CD8-positive, alpha-beta memory T cell (primary cell): ENCODE data around the gene STK33. TPM values are rescaled to one million over a fixed set of nuclear protein-coding genes. Genes with fewer than 3 reads are reported as not detected.

Experiments
- CTCF ChIA-PET: fragments of 350-600 bp; sonication (Branson Sonifier 250); formaldehyde crosslinking; loops from one replicate; lab custom pipeline; 2021; ENCODE audit warnings: antibody characterized with exemption; lab: Charles Lee
- POLR2A ChIA-PET: fragments of 350-600 bp; sonication (Branson Sonifier 250); formaldehyde crosslinking; loops from one replicate; lab custom pipeline; 2021; ENCODE audit warnings: antibody characterized with exemption; lab: Charles Lee
- DNase-seq, 5 donors: peaks; one replicate each; pipeline versions ENCODE4 v3.0.0 to v3.0.0-alpha.2; 2020 to 2022; ENCODE audit warnings: mixed read lengths in 1 of 5
- H3K27ac ChIP-seq: one replicate; pipeline ENCODE4 v1.7.0; 2013; ENCODE audit warnings: low read depth, mild to moderate bottlenecking, low read length, moderate library complexity
- H3K27me3 ChIP-seq: 2 replicates; pipeline ENCODE4 v1.7.0; 2013; ENCODE audit warnings: low read length, mild to moderate bottlenecking; ENCODE audit not compliant: insufficient read depth, poor library complexity, severe bottlenecking
- H3K36me3 ChIP-seq: 2 replicates; pipeline ENCODE4 v1.7.0; 2013; ENCODE audit warnings: mild to moderate bottlenecking, low read length, moderate library complexity; ENCODE audit not compliant: insufficient read depth
- H3K4me1 ChIP-seq: 2 replicates; pipeline ENCODE4 v1.7.0; 2013; ENCODE audit warnings: mild to moderate bottlenecking, low read length, moderate library complexity; ENCODE audit not compliant: insufficient read depth
- H3K4me3 ChIP-seq: 2 replicates; pipeline ENCODE4 v1.7.0; 2013; ENCODE audit warnings: mild to moderate bottlenecking, low read length
- H3K9me3 ChIP-seq: 2 replicates; pipeline ENCODE4 v1.7.0; 2013; ENCODE audit warnings: mild to moderate bottlenecking, low read length
- H3K27ac Mint-ChIP-seq, 8 donors: one replicate each; pipeline ENCODE4 v1.8.0; 2020 to 2021; ENCODE audit warnings: mixed read lengths in 8 of 8, mild to moderate bottlenecking in 6 of 8, inconsistent platforms in 3 of 8, moderate library complexity in 3 of 8
- H3K27me3 Mint-ChIP-seq, 2 donors: one replicate each; pipeline ENCODE4 v1.8.0; 2020 to 2021; ENCODE audit warnings: mixed read lengths in 2 of 2, mild to moderate bottlenecking in 1 of 2, moderate library complexity in 1 of 2
- H3K36me3 Mint-ChIP-seq, 3 donors: one replicate each; pipeline ENCODE4 v1.8.0; 2020 to 2021; ENCODE audit warnings: mixed read lengths in 3 of 3, inconsistent platforms in 1 of 3, mild to moderate bottlenecking in 1 of 3
- H3K4me1 Mint-ChIP-seq, 3 donors: one replicate each; pipeline ENCODE4 v1.8.0; 2020 to 2021; ENCODE audit warnings: mixed read lengths in 3 of 3, inconsistent platforms in 1 of 3, mild to moderate bottlenecking in 1 of 3
- H3K4me3 Mint-ChIP-seq, 7 donors: one replicate each; pipeline ENCODE4 v1.8.0; 2020 to 2021; ENCODE audit warnings: mixed read lengths in 7 of 7, mild to moderate bottlenecking in 6 of 7, moderate library complexity in 4 of 7, inconsistent platforms in 2 of 7
- H3K9me3 Mint-ChIP-seq, 5 donors: one replicate each; pipeline ENCODE4 v1.8.0; 2020 to 2022; ENCODE audit warnings: mixed read lengths in 5 of 5, mild to moderate bottlenecking in 3 of 5, moderate library complexity in 2 of 5, inconsistent platforms in 1 of 5
- polyA plus RNA-seq: library from polyadenylated mRNA; unstranded; fragments of 300-500 nt; fragmentation: Illumina TruSeq; gene quantifications from one replicate; pipeline ENCODE4 v1.2.3, GENCODE V29; 2021
- total RNA-seq, 2 experiments: library from RNA; stranded (reverse); gene quantifications; one replicate each; pipeline ENCODE4 v1.2.3, GENCODE V29; 2021

STK33 gene
- total and polyA plus RNA-seq, 3 experiments from 2014 or later: 1.5 to 3.4 (median 2.5) TPM

DNA sequence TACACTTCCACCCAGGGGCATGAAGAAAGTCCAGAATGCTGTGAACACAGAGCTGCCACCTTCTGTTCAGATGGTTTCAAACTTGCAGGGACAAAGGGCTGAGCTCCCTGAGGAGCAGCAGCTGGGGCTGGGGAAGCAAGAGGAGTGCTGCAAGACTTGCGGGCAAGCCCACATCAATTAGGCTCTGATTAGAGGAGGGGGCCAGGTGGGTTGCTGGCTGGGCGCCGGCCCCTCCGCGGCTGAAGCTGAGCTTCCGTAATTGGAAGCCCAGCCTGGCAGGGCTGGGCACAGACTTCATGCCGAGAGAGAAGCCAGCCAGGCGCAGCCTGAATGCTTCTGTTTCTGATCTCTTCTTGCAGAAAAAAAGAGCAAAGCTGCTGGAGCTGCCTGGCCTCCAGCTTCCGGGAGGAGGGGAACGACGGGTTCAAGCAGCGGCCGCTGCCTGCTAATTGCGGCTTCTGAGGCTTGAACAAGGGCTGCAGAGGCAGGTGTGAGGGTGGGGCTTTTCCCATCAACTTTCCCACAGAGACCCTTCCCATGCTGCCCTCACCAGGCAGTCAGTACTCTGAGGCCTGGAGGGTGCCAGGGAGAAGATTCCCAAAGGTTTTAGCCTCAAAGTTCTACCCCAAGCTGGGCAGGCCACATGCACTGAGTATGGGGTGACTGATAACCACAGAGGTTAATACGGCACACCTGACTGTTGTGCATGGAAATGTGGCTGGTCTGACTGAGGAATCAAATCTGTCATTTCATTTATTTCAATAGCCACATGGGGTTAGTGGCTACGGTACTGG is 239.2 kb downstream of the STK33 start:
- H3K27ac ChIP-seq: no peak overlapping the region
- ChIA-PET POLR2A (no interaction called here), CTCF (no interaction called here)
- Mint-ChIP-seq H3K4me1 (peaks cover 0 to 14% (median 2%) of the 10 kb centered on the region in 3 donors), H3K4me3 (peak overlapping the region in 3 of 7 donors; percentile 8 to 23 (median 11)), H3K27me3 (peaks cover 3 to 34% of the 10 kb centered on the region in 2 donors), H3K27ac (peak overlapping the region in 1 of 8 donors; percentile 85), H3K36me3 (no peaks in the 10 kb centered on the region), H3K9me3 (no peaks in the 10 kb centered on the region)
- H3K9me3 ChIP-seq: no peaks in the 10 kb centered on the region
- no peaks in the 10 kb centered on the region for H3K27me3 ChIP-seq
- no peaks in the 10 kb centered on the region for H3K4me1 ChIP-seq
- H3K4me3 ChIP-seq: no peak overlapping the region
- H3K36me3 ChIP-seq: no peaks in the 10 kb centered on the region
- DNase-seq: no peak

DNA sequence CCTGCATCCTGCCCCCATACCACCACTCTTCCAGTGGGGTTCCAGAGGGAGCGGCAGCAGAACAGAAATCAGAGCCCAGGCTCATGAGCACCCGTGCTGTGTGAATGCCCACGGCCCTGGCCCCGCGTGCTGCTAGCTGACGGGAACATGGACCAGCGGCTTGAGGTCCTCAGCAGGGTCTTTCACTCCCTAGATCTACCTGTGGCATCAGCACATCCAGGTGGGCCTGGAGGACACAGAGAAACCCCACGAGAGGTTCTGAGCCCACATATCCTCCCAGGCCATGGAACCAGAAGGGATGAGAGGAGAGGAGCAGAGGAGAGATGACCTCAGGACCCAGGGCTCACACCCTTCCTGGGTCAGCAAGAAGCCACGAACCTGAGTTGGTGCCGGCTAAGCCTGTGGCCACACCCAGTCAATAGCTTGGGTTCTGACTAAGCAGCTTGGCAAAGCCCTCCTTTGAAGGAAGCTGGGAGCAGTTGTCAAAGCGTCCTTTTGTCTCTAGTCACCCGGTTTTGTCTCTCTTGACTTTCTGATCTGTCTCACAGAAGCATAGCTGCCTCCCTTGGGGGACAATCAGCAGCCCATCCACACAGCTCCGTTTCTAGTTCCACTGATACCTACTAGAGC is 241.0 kb downstream of the STK33 start:
- DNase-seq: no peak
- no peaks in the 10 kb centered on the region for H3K27me3 ChIP-seq
- no peaks in the 10 kb centered on the region for H3K4me1 ChIP-seq
- no peaks in the 10 kb centered on the region for H3K36me3 Mint-ChIP-seq
- H3K9me3 ChIP-seq: no peaks in the 10 kb centered on the region
- no peak overlapping the region for H3K4me3 ChIP-seq
- ChIA-PET POLR2A (no interaction called here), CTCF (no interaction called here)
- no peak overlapping the region for H3K27ac Mint-ChIP-seq
- H3K9me3 Mint-ChIP-seq: no peaks in the 10 kb centered on the region
- H3K36me3 ChIP-seq: no peaks in the 10 kb centered on the region
- no peak overlapping the region for H3K27ac ChIP-seq
- H3K27me3 Mint-ChIP-seq: peaks cover 7 to 34% of the 10 kb centered on the region in 2 donors
- H3K4me3 Mint-ChIP-seq: no peak overlapping the region
- H3K4me1 Mint-ChIP-seq: peaks cover 0 to 14% (median 2%) of the 10 kb centered on the region in 3 donors

DNA sequence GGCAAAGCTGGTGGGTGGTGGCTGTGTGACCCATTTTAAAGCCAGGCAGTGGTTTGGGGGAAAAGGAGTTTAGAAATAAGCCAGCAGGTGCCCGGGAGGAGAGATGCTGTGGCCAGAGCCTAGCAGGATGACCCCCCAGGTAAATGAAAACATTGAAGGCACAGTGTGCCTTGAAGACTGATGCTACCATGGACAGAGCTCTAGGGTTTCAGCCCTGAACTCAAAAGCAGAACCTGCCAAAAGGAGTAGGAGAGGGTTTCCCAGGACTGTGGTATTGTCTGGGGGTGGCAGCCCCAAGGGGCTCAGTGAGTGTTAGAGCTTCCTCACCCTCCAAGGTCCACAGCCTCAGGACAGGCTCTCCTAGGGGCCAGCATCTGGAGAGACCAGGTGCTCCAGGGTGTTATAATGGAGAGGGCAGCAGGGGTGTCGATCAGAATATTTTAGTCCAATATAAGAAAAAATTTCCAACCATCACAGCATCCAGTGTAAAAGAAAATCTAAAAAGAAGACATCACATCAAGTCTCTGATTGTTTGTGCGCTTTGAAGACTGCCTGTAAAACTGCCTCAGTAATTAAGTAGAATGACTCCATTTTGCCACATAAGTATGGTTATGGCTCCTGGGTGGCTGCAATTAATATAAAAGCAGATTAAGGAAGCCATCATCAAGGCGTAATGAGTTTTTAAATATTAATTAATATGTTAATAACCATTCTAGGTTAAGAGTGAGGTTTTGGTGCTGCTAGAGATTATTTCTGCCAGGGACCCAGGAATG is 241.7 kb downstream of the STK33 start:
- Mint-ChIP-seq H3K4me3 (no peak overlapping the region), H3K27me3 (peaks cover 8 to 34% of the 10 kb centered on the region in 2 donors), H3K4me1 (peaks cover 0 to 14% (median 2%) of the 10 kb centered on the region in 3 donors), H3K9me3 (no peaks in the 10 kb centered on the region), H3K36me3 (no peaks in the 10 kb centered on the region), H3K27ac (no peak overlapping the region)
- H3K27me3 ChIP-seq: no peaks in the 10 kb centered on the region
- H3K9me3 ChIP-seq: no peaks in the 10 kb centered on the region
- H3K27ac ChIP-seq: no peak overlapping the region
- H3K4me3 ChIP-seq: no peak overlapping the region
- DNase-seq: no peak
- H3K4me1 ChIP-seq: no peaks in the 10 kb centered on the region
- ChIA-PET CTCF (no interaction called here), POLR2A (no interaction called here)
- H3K36me3 ChIP-seq: no peaks in the 10 kb centered on the region

DNA sequence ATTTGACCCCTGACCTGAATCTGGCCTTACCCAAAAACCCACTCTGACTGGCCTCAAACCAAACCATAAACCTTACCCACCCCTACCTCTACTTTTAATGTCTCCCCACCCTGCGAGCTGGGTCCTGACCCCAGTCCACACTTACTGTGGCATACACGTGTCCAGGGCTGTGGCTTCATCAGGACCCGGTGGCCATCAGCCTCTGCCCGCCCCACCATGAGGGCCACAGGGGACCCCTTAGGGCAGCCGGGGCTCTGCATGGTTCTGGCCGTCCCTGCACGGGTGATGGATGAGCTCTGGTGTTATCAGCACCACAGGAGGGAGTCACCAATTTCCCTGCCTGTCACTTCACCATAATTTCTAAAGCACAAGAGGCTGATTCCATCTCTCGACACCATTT is 242.8 kb downstream of the STK33 start:
- peaks cover 0 to 14% (median 2%) of the 10 kb centered on the region in 3 donors for H3K4me1 Mint-ChIP-seq

DNA sequence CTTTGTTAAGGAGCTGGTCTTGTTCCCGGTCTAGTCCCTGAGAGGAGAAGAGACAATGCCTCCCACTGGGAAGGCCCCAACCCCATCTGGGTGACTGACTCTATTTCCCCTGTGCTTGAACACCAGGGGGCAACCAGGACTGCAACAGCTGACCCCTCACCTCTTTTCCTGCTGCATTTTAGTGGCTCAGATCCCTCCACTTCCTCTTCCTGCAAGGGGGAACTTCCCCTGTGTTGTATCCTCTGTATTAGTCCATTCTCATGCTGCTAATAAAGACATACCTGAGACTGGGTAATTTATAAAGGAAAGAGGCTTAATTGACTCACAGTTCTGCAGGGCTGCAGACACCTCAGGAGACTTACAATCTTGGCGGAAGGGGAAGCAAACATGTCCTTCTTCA is 246.1 kb downstream of the STK33 start:
- Histone ChIP-seq H3K9me3 (no peaks in the 10 kb centered on the region), H3K27ac (no peak overlapping the region), H3K27me3 (no peaks in the 10 kb centered on the region), H3K4me3 (no peak overlapping the region), H3K36me3 (no peaks in the 10 kb centered on the region), H3K4me1 (no peaks in the 10 kb centered on the region)
- H3K4me3 Mint-ChIP-seq: no peak overlapping the region
- peaks cover 10 to 11% of the 10 kb centered on the region in 2 donors for H3K27me3 Mint-ChIP-seq
- H3K4me1 Mint-ChIP-seq: no peaks in the 10 kb centered on the region
- H3K36me3 Mint-ChIP-seq: no peaks in the 10 kb centered on the region
- H3K27ac Mint-ChIP-seq: no peak overlapping the region
- H3K9me3 Mint-ChIP-seq: no peaks in the 10 kb centered on the region
- POLR2A ChIA-PET: no interaction called here
- CTCF ChIA-PET: no interaction called here
- DNase-seq: no peak

More for the DNA sequence above, 242.8 kb downstream of the STK33 start:
- Mint-ChIP-seq H3K4me3 (no peak overlapping the region), H3K27ac (no peak overlapping the region), H3K36me3 (no peaks in the 10 kb centered on the region), H3K27me3 (peaks cover 8 to 34% of the 10 kb centered on the region in 2 donors), H3K9me3 (no peaks in the 10 kb centered on the region)
- Histone ChIP-seq H3K27me3 (no peaks in the 10 kb centered on the region), H3K4me1 (no peaks in the 10 kb centered on the region), H3K36me3 (no peaks in the 10 kb centered on the region), H3K4me3 (no peak overlapping the region), H3K27ac (no peak overlapping the region), H3K9me3 (no peaks in the 10 kb centered on the region)
- CTCF ChIA-PET: no interaction called here
- POLR2A ChIA-PET: no interaction called here
- no peak for DNase-seq

DNA sequence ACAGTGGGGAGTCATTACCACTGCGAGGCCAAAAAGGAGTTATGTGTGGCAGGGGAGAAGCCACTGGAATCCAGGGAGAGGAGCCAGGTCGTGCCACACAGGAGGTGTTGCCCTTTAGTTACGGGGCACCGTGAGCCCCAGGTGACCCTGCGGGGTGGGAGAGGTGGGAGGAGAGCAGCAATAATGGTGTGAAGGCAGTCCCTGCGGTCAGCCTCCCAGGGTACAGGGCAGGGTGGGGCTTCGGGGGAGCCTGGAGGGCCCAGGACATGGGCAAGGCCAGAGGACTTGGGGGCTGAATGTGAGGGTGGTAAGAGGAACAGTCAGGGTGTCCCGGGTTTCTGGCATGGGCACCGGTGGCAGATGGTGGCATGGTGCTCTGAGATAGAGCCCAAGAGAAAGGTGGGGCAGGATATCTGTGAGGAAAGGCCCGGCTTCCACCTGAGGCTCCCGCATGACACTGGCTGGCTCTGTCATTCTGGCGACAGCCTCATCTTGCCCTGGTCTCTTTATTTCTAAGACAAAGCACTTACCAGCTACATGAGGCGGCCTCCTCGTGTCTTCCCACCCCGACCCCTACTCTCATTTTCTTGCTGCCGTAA is 247.8 kb downstream of the STK33 start:
- CTCF ChIA-PET: no interaction called here
- no peaks in the 10 kb centered on the region for H3K4me1 ChIP-seq
- POLR2A ChIA-PET: no interaction called here
- H3K36me3 ChIP-seq: no peaks in the 10 kb centered on the region
- no peaks in the 10 kb centered on the region for H3K27me3 ChIP-seq
- H3K27ac Mint-ChIP-seq: no peak overlapping the region
- no peak overlapping the region for H3K27ac ChIP-seq
- no peaks in the 10 kb centered on the region for H3K36me3 Mint-ChIP-seq
- H3K4me3 ChIP-seq: no peak overlapping the region
- no peak for DNase-seq
- no peaks in the 10 kb centered on the region for H3K9me3 ChIP-seq
- H3K9me3 Mint-ChIP-seq: no peaks in the 10 kb centered on the region
- H3K4me1 Mint-ChIP-seq: no peaks in the 10 kb centered on the region
- H3K4me3 Mint-ChIP-seq: no peak overlapping the region
- H3K27me3 Mint-ChIP-seq: peaks cover 10 to 12% of the 10 kb centered on the region in 2 donors

DNA sequence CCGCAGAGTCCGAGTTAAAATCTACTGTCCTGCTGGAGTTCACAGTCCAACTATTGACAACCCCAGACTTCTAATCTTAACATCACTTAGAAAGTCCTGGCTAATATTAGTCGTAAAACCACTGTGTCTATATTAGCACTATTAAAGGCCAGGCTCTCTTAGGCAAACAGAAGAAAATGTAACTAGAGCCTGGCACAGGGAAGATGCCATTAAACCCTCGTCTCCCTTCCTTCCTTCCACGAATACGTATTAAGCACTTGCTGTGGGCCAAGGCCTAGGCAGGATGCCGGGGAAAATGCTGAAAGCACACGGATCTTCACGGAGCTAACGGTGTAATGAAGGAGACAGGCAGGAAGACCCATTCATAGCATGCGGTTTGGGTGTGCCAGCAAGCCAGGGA is 248.8 kb downstream of the STK33 start:
- peaks cover 6 to 12% of the 10 kb centered on the region in 2 donors for H3K27me3 Mint-ChIP-seq
- CTCF ChIA-PET: no interaction called here
- H3K27ac ChIP-seq: no peak overlapping the region
- no peaks in the 10 kb centered on the region for H3K27me3 ChIP-seq
- H3K4me1 ChIP-seq: no peaks in the 10 kb centered on the region
- no peaks in the 10 kb centered on the region for H3K36me3 Mint-ChIP-seq
- no peak overlapping the region for H3K4me3 Mint-ChIP-seq
- H3K36me3 ChIP-seq: no peaks in the 10 kb centered on the region
- no peak for DNase-seq
- H3K4me3 ChIP-seq: no peak overlapping the region
- H3K27ac Mint-ChIP-seq: no peak overlapping the region
- no peaks in the 10 kb centered on the region for H3K4me1 Mint-ChIP-seq
- POLR2A ChIA-PET: no interaction called here
- no peaks in the 10 kb centered on the region for H3K9me3 ChIP-seq
- H3K9me3 Mint-ChIP-seq: no peaks in the 10 kb centered on the region
